Measurements from ENCODE around the gene ESR2. TPM values are rescaled to one million over a fixed set of nuclear protein-coding genes. Genes with fewer than 3 reads are reported as not detected.

The ESR2 gene
- polyA plus RNA-seq, 1 of the 3 experiments (the other 2 are of a cell fraction) = 0.03 TPM

- ChIA-PET CTCF (interaction anchor here (1.3 to 1.4 kb wide), 2 partner anchors 81 to 243 kb away, joined by 4 read pairs; no protein-coding TSS in a partner anchor), POLR2A (no interaction called here)
- no peak overlapping the region for H3K4me2 ChIP-seq
- 89% methylated on average over 1 of the region's 1 CpG for WGBS (ENCODE audit: low lambda C conversion rate)
- no peaks in the 10 kb centered on the region for H3K27me3 ChIP-seq (ENCODE audit: insufficient read depth)
- H4K20me1 ChIP-seq (ENCODE audit: insufficient read depth) = no peaks in the 10 kb centered on the region
- H3K9me3 ChIP-seq = no peaks in the 10 kb centered on the region
- no peaks in the 10 kb centered on the region for H3K4me1 ChIP-seq (ENCODE audit: control insufficient read depth in 1 of 2, insufficient read depth in 2 of 2, low read depth in 1 of 2, low read length in 1 of 2)
- no peaks in the 10 kb centered on the region for H3K36me3 ChIP-seq (replicated peaks in 1 of 2; ENCODE audit: control insufficient read depth in 1 of 2, insufficient read depth in 2 of 2, low read length in 1 of 2)
- H3K4me3 ChIP-seq (ENCODE audit: low read depth in 2 of 2, low read length in 1 of 2) = no peak overlapping the region
- H2AFZ ChIP-seq (ENCODE audit: low read depth) = no peak overlapping the region
- no peaks in the 10 kb centered on the region for H3K9me2 ChIP-seq
- H3K27ac ChIP-seq (ENCODE audit: low read depth in 2 of 2, low read length in 1 of 2) = no peak overlapping the region
- TF ChIP-seq YY1 (IDR thresholded peaks at IDR 0.05; ENCODE audit: low read depth) (no peak), GABPA (IDR thresholded peaks at IDR 0.05; ENCODE audit: low read depth) (no peak), USF1 (IDR thresholded peaks at IDR 0.05; ENCODE audit: borderline replicate concordance, low read depth) (no peak), POLR2AphosphoS5 (IDR thresholded peaks at IDR 0.05; ENCODE audit: low read depth, low read length) (no peak), NRF1 (IDR thresholded peaks at IDR 0.05; ENCODE audit: low read depth, low read length) (no peak)
- DNase-seq = no peak
- no peaks in the 10 kb centered on the region for H3F3A ChIP-seq (replicated peaks; ENCODE audit: insufficient read depth)
- no peaks in the 10 kb centered on the region for H3K79me2 ChIP-seq (ENCODE audit: insufficient read depth)
- H3K9ac ChIP-seq = no peak overlapping the region
These were observed 234.0 kb downstream of the ESR2 start for GRCh38 chr14:64060199-64060545.

GRCh38 chr14:64059454-64060198, 234.5 kb downstream of the ESR2 start:
- H3K4me3 ChIP-seq (ENCODE audit: low read depth in 2 of 2, low read length in 1 of 2) = no peak overlapping the region
- no peaks in the 10 kb centered on the region for H3K9me2 ChIP-seq
- no peak overlapping the region for H2AFZ ChIP-seq (ENCODE audit: low read depth)
- POLR2A ChIA-PET = no interaction called here
- DNase-seq = no peak
- no peaks in the 10 kb centered on the region for H3K36me3 ChIP-seq (replicated peaks in 1 of 2; ENCODE audit: control insufficient read depth in 1 of 2, insufficient read depth in 2 of 2, low read length in 1 of 2)
- H3K27ac ChIP-seq (ENCODE audit: low read depth in 2 of 2, low read length in 1 of 2) = no peak overlapping the region
- H3K9ac ChIP-seq = no peak overlapping the region
- H4K20me1 ChIP-seq (ENCODE audit: insufficient read depth) = no peaks in the 10 kb centered on the region
- no peak overlapping the region for H3K4me2 ChIP-seq
- H3K4me1 ChIP-seq (ENCODE audit: control insufficient read depth in 1 of 2, insufficient read depth in 2 of 2, low read depth in 1 of 2, low read length in 1 of 2) = no peaks in the 10 kb centered on the region
- 74% methylated on average over 6 of the region's 6 CpGs for WGBS (ENCODE audit: low lambda C conversion rate)
- no peaks in the 10 kb centered on the region for H3K27me3 ChIP-seq (ENCODE audit: insufficient read depth)
- TF ChIP-seq TAF1 (IDR thresholded peaks at IDR 0.05; ENCODE audit: borderline replicate concordance, low read depth, low read length) (no peak), USF1 (IDR thresholded peaks at IDR 0.05; ENCODE audit: borderline replicate concordance, low read depth) (no peak), RXRA (IDR thresholded peaks at IDR 0.05; ENCODE audit: borderline replicate concordance, low read depth) (no peak), IRF3 (IDR thresholded peaks at IDR 0.05; ENCODE audit: low read depth, low read length) (no peak), CHD2 (IDR thresholded peaks at IDR 0.05; ENCODE audit: low read length, partially characterized antibody) (no peak), NFIC (IDR thresholded peaks at IDR 0.05; ENCODE audit: borderline replicate concordance) (no peak), JUND (IDR thresholded peaks at IDR 0.05) (no peak), FOSL2 (IDR thresholded peaks at IDR 0.05; ENCODE audit: borderline replicate concordance, low read depth) (no peak), PBX3 (IDR thresholded peaks at IDR 0.05) (no peak), ELF1 (IDR thresholded peaks at IDR 0.05) (no peak), FOXM1 (IDR thresholded peaks at IDR 0.05; ENCODE audit: low read depth) (no peak), RCOR1 (IDR thresholded peaks at IDR 0.05; ENCODE audit: low read length) (no peak), NRF1 (IDR thresholded peaks at IDR 0.05; ENCODE audit: low read depth, low read length) (no peak), SIN3A (IDR thresholded peaks at IDR 0.05; ENCODE audit: borderline replicate concordance, low read depth, low read length) (no peak), USF2 (IDR thresholded peaks at IDR 0.05; ENCODE audit: borderline replicate concordance, low read depth, low read length) (no peak), POLR2AphosphoS5 (IDR thresholded peaks at IDR 0.05; ENCODE audit: low read depth, low read length) (no peak), YY1 (IDR thresholded peaks at IDR 0.05; ENCODE audit: low read depth) (no peak), ZBTB33 (IDR thresholded peaks at IDR 0.05; ENCODE audit: borderline replicate concordance, low read depth) (no peak), RFX5 (IDR thresholded peaks at IDR 0.05; ENCODE audit: low read length) (no peak), FOXJ3 (CRISPR knock-in tag; IDR thresholded peaks at IDR 0.05) (no peak)
- no peaks in the 10 kb centered on the region for H3K9me3 ChIP-seq
- no peaks in the 10 kb centered on the region for H3F3A ChIP-seq (replicated peaks; ENCODE audit: insufficient read depth)
- H3K79me2 ChIP-seq (ENCODE audit: insufficient read depth) = no peaks in the 10 kb centered on the region
- CTCF ChIA-PET = interaction anchor here (1.3 to 1.4 kb wide), 2 partner anchors 81 to 244 kb away, joined by 4 read pairs; no protein-coding TSS in a partner anchor

Data from SK-N-SH (cell line).